Central memory CD4-positive, alpha-beta T cell (primary cell): Measurements from ENCODE around the gene KCTD10.
"Not testable (repeated sequence)": the region's sequence is repeated elsewhere in the genome, so short reads cannot be mapped to it uniquely, and the experiment has no call there.

Experiments
- DNase-seq: peaks from one replicate; pipeline ENCODE4 v3.0.0; 2022

The KCTD10 gene

DNA sequence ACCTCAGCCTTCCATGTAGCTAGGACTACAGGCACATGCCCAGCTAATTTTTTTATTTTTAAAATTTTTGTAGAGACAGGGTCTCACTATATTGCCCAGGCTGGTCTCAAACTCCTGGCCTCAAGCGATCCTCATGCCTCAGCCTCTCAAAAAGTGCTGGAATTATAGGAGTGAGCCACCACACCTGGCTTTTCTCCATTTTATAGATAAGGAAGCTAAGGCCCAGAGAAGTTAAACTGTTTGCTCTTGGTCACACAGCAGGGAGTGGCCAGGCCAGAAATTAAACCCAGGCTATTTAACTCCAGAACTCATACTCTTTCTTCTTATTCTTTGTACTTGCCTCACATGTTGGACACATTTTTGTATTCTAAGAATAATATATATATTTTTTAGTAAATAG, 16.8 kb upstream of the KCTD10 start:
- DNase-seq, result no peak

DNA sequence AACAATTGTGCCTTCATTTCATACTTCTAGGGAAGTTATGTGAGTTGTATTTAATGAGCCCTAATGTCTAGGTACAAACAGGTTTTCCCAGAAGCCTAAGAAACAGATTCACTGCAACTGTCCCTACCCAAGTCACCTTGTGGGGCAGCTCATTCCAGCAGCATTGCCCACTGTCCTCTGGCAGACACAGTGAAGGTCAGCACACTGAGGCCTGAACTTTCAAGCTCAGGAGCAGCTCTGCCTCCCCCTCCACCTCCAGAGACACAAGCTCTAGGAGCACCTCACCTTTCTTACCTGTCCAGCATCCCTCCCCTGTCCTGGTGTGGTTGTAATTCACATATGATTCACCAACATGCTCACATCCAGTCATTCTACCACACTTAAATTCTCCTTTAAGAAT, 16.0 kb upstream of the KCTD10 start:
- DNase-seq, result no peak

DNA sequence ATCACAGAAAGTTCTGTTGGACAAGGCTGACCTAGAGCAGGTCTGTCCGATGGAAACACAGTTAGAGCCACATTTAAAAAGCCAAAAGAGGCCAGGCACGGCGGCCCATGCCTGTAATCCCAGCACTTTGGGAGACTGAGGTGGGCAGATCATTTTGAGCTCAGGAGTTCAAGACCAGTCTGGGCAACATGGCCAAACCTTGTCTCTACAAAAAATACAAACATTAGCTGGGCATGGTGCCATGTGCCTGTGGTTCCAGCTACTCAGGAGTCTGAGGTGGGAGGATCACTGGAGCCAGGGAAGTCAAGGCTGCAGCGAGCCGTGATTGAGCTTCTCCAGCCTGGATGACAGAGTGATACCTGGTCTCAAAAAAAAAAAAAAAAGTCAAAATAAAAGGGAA, 15.3 kb upstream of the KCTD10 start:
- no peak for DNase-seq

DNA sequence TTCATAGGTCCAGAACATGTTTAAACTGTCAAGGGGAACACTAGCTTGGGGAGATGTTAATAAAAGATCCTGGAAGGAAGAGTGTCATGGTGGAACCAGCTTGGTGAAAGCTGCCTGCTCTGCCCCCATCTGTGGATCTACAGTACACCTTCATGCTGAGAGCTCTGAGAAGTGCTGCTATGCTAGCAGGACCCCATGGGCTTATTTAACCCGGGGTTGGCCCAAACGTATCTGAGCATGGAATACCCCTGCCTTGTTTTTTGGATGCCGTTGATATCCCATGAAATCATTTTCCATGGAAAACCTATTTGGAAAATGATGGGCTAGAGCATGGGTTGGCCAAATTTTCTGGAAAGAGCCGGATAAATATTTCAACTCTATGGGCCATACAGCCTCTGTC, 14.6 kb upstream of the KCTD10 start:
- no peak for DNase-seq

DNA sequence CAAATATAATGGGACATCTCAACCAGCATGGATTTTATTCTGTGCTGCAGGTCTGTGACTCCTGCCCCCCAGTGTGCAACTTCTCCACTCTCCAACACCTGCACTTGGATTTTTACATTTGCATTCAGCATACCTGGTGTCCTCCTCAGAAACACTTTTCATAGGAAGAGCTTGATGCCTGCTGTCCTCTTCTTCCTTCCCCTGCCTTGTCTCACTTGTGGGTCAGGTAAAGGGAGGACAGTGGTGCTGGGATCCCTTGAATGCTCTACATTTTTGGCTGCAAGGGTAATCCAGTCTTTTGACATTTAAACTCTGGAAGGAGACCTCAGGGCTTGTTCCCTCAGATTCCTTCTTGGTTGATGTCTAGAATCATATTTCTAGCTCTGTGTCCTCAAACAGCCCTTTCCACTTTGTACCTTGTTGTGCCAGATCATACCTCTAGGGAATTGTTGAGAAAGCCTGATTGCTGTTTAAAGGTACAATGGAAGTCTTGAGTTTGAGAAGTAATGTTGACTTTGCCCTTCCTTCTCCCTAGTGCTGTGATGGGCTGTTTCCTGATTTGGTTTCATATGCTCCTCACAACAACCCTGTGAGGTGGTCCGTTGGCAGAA, 13.0 kb upstream of the KCTD10 start:
- no peak for DNase-seq

DNA sequence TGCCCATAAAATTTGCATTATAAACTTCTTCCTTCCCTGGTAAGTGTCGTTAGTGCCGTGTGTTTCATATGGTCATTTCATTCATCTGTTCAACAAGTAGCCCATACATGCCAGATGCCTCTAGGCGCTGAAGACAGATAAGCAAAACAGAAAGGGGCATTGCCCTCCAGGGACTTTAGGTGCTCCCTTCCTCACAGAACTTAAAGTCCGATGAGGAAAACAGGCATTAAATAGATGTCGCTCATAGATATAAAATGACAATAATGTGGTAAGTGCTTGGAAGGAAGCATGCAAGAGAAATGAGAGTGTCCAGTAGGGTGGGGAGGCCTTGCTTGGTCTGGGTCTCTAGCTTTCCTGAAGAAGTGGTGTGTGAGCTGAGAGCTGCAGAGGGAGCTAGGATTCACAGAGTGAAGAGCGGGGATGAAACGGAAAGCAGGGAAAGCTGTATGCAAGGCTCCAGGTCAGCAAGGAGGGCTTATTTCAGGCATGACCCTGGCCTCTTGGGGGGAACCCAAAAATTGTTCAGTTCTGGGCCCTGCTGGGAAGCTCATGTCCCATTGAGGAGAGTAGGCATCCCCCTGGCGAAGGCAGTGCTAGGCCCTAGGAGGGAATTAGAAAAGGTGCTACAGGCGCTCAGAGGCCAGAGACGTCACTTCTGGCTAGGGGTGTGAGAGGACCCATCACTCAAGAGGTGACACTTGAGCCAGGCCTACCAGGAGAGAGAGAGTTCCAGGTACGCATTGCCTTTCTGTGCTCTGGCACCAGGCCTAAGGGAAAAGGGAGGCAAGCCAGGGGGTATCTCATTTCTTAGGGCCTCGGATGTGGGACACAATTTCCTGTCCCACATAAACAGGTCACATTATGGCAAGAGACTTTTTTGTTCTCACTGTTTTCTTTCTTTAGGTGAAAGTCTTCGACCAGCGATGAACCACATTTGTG, 12.2 kb upstream of the KCTD10 start:
- DNase-seq, result no peak

DNA sequence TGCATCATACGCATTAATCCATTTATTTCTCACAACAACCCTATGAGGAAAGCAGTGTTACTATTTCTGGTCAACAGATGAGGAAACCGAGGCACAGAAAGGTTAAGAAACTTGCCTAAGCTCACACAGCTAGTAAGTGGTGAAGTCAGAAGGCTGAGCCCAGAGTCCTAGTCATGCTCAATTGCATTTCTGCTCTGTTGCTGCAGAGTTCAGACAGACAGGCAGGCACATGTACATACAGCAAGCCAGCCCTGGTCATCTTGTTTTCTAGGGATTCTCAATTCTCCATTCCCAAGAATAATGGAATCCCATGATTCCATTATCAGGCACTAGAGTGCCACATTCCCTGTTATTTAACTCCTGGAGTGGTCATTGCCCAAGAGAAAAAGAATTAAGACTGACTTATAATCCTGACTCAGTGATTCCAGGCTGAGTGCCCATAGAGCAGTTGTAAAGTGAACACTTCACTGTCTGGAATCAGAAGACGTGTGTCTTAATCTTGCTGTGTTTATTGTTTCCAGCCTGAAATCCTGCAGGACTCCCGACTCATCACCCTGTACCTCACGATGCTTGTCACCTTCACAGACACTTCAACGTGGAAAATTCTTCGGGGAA, 11.1 kb upstream of the KCTD10 start:
- no peak for DNase-seq

DNA sequence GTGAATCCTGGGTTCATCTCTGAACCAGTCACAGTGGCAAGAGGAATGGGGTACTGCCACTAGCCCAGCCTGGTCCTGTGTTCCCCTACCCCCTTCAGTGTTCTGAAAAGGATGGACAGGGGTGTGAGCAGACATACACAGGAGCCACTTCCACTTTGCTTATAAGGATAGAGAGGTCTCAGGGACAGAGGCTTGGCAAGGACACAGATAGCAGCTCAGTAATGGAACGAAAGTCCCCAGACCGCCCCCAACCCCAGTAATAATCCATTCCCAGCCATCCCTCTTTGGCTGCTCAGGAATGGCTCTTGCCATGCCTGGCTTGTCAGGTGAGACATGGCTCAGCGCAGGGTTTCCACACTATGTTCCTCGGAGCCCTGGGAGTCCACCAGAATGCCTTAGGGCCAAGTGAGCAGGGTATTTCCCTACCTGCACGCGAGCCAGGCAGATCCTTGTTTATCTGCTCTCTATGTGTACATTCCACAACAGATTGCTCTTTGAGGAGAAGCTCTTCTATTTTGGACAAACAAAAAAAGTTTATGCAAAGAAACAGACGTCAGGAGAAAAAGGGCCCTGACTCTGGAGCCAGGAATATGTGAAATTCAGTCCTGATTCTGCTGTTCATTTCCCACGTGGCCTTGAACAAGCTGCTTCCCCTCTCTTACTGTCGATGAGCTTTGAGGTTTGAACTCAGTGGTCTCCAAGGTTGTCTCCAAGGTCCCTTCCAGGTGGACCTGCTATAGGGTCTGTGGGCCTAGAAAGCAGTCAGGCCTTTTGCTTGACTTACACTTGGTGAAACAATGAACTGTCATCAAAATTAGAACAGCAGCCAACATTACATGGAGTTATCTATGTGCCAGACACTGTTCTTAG, 10.3 kb upstream of the KCTD10 start:
- no peak for DNase-seq

DNA sequence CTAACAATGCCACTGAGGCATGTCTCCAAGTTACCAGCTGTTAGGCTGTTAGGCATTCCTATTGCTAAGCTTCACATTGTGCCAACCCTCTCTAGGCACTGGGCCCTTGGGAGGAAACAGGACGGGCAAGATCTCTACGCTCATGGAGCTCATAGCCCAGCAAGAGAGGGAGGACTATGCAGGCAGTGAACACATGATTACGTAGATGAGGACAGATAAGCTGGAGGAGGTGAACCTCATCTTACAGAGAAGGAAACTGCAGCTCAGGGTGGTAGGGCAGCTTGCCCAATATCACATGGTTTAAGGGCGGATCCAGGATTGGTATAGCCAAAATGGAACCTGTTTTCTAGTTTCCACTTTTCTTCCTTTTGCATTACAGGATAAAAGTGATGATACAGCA, 8.1 kb upstream of the KCTD10 start:
- DNase-seq, result no peak

DNA sequence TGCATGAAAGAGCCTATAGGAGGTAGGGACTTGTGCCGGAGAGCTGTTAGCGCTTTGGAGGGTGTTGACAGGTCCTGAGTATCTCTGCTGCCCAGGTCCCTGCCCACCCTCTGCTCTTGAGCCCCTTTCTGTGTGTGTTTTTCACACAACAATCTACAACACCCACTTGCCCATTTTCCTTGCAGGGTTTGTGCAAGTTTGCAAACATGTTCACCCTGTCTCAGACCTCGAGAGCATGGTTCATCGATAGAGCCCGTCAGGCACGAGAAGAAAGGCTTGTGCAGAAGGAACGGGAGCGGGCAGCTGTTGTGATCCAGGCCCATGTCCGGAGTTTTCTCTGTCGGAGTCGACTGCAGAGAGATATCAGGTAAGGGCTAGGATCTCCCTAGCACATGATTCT, 6.2 kb upstream of the KCTD10 start:
- no peak for DNase-seq

DNA sequence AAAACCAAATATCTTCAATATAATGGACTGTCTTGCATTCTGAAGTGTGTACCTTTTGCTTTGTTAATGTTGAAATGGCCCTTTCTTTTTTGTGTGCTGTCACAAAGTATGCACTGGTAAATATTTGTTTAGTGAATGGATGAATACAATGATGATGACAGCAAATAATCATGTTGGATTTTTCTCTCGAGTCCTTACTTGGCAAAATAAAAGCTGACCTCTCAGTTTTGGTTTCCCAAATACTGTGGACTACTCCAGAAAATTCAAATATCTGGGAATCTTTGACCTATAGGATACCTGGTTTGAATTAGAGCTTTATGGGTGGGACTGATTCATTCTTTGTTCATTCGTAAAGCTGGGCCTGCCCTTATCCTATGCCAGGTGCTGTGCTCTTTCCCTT, 5.8 kb upstream of the KCTD10 start:
- DNase-seq, result no peak

DNA sequence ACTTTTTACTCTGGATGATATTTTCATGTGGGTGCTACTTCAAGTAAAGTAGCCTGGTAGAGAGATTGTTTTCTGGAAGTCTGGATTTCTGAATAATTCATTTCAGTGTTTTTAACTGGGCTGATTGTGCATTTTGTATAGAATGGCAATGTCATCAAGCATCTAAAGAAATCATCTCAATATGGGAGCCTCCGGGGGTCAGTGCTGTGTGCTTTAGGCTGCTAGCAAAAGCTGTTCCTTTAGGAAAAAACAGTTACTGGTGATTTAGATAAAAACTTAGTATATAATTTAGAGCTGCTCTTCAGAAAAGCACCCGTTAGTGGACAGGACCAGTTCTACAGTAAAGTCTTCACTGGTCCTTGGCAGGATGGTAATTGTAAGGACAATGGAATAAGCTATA, 5.4 kb upstream of the KCTD10 start:
- no peak for DNase-seq

DNA sequence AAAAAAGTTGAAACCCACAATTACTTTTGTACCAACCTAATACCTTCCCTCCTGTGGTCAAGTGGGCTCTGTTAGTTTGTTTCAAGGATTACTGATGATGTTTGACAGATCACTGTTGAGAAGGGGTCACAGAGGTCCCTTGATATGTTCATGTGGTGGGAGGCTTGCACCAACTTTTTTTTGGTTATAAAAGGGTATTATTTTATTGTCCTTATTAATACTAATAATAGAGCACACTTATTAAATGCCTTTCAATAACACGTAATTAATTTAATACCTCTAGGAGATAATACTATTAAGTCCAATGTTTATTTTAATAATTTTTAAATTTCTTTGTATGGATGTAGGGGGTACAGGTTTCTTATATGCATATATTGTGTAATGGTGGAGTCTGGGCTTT, 4.8 kb upstream of the KCTD10 start:
- DNase-seq, result no peak

DNA sequence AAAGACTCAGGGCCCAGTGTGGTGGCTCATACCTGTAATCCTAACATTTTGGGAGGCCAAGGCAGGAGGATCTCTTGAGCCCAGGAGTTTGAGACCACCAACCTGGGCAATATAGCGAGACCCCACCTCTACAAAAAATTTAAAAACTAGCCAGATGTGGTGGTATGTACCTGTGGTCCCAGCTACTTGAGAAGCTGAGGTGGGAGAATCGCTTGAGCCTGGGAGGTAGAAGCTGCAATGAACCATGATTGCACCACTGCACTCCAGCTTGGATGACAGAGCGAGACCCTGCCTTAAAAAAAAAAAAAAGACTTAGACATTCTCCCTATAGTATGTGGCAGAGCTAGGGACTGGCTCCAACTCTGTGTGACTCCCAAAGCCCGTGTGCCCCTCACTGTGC, 3.3 kb upstream of the KCTD10 start:
- no peak for DNase-seq

DNA sequence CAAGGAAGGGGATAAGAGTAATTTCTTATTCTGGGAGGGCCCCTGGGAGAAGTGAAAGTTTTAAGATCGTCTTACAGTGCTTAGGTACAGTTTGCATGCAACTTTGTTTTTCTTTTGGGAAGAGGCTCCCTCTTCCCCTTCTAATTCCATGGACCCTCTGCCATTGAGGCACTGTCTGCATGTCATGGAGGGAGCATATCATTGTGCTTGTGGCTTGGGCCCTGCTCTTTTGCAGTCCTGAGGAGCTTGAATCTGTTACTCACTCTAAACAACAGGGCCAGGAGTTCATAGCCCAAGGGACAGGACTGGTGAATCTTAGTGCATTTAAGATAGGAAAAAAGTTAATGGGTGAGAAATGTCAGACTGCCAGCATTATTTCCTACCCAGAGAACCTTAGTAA, 2.7 kb upstream of the KCTD10 start:
- no peak for DNase-seq

DNA sequence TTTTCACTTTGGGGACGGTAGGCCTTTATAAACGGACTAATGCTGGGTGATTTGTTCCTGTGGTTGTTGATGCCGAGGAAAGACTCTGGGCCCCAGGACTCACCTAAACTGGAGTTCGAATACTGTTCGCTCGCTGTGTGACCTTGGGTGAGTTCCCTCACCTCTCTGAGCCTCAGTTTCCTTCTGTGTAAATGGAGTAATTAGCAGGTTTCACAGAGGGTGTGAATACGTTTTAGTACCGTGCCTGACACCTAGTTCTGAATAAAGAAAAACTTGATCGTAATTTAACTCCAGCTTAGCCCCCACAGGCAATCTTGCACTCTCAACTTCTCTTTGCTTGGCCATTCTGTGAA, 839 bp upstream of the KCTD10 start:
- DNase-seq, result no peak

DNA sequence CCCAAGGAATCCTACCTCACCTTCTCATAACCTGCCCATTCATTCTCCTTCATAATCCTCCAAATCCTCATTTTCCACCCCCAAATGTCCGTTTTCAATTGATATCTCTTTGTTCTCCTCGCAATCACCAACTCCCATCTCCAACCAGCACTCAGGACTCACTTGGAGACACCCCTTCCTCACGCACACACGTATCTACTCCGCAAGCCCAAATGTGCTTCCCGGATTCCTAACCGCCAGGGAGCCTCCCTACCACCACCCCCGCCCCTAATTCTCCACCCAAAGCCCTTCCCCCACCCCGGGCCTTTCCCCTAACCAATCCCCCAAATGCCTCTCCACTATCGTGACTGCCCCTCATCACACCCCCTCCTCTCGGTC, 304 bp downstream of the KCTD10 start:
- no peak for DNase-seq

DNA sequence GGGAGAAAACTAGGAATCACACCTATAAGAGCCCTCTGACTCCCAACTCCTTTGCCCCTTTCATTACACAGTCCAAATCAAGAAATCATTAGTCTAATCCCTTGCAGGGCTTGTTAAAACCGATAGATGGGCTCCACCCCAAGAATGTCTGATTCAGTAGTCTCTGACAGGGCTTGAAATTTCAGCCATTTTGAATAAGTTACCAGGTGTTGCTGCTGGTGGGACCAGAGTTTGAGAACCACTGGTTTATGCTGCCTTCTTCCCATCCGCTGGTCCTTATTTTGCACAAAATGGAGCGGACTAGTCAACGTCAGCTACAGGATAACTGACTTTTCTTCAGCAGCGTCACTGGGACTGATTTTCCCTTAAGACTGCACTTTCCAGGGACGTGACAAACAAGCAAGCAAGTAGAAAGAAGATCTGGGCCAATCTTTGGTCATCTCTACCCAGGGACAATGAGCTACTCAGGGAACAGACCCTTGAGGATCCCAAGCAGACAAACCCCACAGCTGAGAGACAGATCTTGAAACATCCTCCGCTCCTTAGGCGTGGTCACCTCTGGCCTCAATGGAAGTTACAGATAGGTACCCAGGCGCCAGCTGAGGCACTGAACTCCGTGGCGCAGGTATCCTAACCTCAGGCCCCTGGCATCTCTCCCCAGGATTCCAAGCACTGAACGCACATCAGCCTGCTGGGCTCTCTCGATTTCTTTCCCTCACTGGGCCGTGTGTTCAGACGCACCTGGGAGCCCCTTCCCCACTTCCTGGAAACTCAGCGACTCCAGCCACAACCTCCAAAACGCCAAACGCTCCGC, 900 bp downstream of the KCTD10 start:
- no peak for DNase-seq

DNA sequence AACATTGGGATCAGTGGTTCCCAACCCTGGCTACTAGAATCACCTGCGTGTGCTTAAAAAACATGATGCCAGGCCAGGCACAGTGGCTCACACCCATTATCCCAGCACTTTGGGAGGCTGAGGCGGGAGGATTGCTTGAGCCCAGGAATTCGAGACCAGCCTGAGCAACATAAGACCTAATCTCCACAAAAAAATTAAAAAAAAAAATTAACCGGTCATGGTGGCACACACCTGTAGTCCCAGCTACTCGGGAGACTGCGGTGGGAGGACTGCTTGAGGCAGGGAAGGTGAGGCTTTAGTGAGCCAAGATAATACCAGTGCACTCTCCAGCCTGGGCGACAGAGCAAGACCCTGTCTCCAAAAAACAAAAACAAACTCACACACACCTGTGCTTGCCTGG, 2.0 kb downstream of the KCTD10 start:
- DNase-seq, result no peak

DNA sequence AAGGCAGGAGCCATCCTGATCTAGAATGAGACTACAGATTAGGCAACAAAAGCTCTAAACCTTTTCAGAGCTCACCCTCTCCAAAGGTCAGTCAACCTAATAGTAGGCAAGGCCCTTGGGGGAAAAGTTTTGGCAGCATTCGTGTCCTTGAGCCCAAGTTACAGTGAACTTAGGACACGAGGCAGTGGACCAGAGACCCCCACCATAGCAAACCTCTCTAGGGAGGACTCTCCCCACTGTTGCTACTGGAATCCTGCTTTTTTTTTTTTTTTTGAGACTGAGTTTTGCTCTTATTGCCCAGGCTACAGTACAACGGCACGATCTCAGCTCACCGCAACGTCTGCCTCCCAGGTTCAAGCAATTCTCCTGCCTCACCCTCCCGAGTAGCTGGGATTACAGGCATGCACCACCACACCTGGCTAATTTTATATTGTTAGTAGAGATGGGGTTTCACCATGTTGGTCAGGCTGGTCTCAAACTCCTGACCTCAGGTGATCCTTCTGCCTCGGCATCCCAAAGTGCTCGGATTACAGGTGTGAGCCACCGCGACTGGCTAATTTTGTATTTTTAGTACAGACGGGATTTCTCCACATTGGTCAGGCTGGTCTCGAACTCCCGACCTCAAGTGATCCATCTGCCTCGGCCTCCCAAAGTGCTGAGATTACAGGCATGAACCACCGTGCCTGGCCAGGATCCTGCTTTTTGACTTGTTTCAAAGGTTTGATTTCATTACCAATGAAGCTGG, 3.4 kb downstream of the KCTD10 start:
- DNase-seq, result not testable (repeated sequence)

DNA sequence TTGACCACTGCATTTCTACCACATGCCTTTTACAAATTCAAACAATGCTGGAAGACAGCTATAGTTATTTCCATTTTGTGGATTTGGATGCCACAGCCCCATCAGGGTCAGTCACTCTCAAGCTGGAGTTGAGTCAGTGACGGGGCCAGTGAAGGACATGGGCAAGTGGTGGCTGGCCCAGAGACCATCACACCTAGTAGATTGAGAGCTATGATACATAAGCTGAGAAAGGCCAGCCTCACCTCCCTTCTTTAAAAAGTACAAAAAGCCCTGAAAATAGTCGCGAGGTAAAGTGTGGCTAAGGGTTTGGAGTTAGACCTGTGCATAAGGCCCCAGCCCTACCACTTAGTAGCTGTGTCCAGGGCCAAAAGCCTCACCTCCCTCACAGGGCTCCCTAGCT, 4.1 kb downstream of the KCTD10 start:
- no peak for DNase-seq

DNA sequence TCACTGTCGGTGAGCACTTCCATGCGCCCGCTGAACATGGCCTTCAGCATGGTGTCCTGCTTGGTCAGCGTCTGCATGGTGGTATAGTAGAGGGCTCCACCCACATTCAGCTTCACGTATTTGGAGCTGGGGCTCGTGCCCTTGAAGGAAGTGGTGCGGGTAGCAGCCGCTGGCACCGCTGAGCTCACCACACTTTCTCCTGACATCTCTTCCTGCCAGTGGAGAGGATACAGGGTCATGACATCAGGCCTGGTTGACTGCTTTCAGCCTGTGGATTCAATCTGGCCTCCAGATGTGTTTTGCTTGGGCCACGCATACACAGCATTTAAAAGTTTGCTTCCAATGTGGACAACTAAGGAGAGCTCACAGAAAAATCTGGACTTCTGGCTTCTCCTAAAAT, 7.6 kb downstream of the KCTD10 start:
- no peak for DNase-seq
